K562 treated with DMSO at 1 percent for 4 hours (cell line): Measurements from ENCODE around the gene OR10A7. TPM values are rescaled to one million over a fixed set of nuclear protein-coding genes. Genes with fewer than 3 reads are reported as not detected.

Source experiments
- total RNA-seq: library from RNA; unstranded; fragments of 300-600 nt; gene quantifications from 2 replicates; pipeline ENCODE4 v1.2.3, GENCODE V29; 2022; ENCODE audit not compliant: insufficient read depth

The OR10A7 gene, protein sequence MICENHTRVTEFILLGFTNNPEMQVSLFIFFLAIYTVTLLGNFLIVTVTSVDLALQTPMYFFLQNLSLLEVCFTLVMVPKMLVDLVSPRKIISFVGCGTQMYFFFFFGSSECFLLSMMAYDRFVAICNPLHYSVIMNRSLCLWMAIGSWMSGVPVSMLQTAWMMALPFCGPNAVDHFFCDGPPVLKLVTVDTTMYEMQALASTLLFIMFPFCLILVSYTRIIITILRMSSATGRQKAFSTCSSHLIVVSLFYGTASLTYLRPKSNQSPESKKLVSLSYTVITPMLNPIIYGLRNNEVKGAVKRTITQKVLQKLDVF
- total RNA-seq = not detected in 2 replicates

DNA sequence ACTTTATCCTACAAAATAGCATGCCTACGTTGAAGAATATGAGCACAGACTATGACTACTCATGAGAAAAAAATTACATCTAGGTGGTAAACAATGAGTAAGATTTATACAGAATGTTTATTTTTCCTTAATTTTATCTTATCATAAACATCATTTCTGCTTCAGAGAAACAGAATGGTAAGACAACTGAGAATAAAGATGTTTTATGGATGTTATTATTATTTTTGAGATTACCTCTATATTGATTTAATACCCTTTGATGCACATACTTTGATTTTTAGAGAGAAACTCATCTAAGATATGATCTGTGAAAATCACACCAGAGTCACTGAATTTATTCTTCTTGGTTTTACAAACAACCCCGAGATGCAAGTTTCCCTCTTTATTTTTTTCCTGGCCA, at the start of gene OR10A7:
TSS of gene OR10A7 (plus strand) at position 301 of the 400 bp plus-strand sequence. CDS start at position 301, 0 bp downstream.

DNA sequence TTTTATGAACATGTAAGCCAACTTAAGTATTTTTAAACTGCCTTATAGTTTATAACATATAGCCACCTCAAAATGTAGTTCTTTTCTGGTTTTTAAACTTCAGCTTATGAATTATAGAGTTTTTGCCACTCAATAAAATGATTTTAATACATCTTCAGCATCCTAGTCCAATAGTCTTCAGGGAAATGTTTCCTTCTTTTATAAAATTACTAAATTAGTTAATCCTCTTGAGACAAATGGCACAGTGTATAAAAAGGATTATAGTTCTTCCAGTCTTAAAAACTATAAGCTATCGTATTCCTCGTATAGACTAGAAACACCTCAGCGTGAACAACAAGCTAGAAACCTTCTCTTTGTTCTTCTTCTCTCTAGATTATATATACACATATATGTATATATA, 23.5 kb downstream of the OR10A7 start, which contains the start of gene OR6C74:
TSS of gene OR6C74 (plus strand) at position 301 of the 400 bp plus-strand sequence. CDS start 2,679 bp downstream, outside the sequence.

Other genes starting within 250 kb of the OR10A7 start
- 5.6 and 9.5 TPM in 2 replicates for gene TESPA1, start 236.3 kb upstream of the OR10A7 start, total RNA-seq
- not detected in 2 replicates for gene NEUROD4, start 201.1 kb upstream of the OR10A7 start, total RNA-seq
- gene OR9K2, start 94.6 kb upstream of the OR10A7 start, total RNA-seq = not detected in 2 replicates
- not detected in 2 replicates for gene OR6C74, start 23.6 kb downstream of the OR10A7 start, total RNA-seq
- gene OR6C6, start 75.5 kb downstream of the OR10A7 start, total RNA-seq = not detected in 2 replicates
- gene OR6C1, start 93.3 kb downstream of the OR10A7 start, total RNA-seq = not detected in 2 replicates
- not detected in 2 replicates for gene OR6C3, start 109.7 kb downstream of the OR10A7 start, total RNA-seq
- not detected in 2 replicates for gene OR6C75, start 141.9 kb downstream of the OR10A7 start, total RNA-seq
- not detected in 2 replicates for gene OR6C65, start 179.5 kb downstream of the OR10A7 start, total RNA-seq
- not detected in 2 replicates for gene OR6C76, start 205.2 kb downstream of the OR10A7 start, total RNA-seq
- gene OR6C2, start 223.1 kb downstream of the OR10A7 start, total RNA-seq = not detected in 2 replicates
- gene OR6C70, start 249.1 kb downstream of the OR10A7 start, total RNA-seq = not detected in 2 replicates